Measurements from ENCODE around the gene NHLH1.

The NHLH1 gene

GRCh38 chr1:160354388-160354985, 12.4 kb upstream of the NHLH1 start:
- DNase-seq (ENCODE audit: low spot score) = no peak
- in situ Hi-C loops (cut with MboI; ENCODE audit: low pct_unique_long_range_greater_than_20kb, low sequenced_read_pairs, unreplicated experiment) = no loop called here
- peak; percentile 54 for TF ChIP-seq CTCF (IDR thresholded peaks at IDR 0.05; ENCODE audit: extremely low read depth, insufficient read depth, missing control alignments)

DNA sequence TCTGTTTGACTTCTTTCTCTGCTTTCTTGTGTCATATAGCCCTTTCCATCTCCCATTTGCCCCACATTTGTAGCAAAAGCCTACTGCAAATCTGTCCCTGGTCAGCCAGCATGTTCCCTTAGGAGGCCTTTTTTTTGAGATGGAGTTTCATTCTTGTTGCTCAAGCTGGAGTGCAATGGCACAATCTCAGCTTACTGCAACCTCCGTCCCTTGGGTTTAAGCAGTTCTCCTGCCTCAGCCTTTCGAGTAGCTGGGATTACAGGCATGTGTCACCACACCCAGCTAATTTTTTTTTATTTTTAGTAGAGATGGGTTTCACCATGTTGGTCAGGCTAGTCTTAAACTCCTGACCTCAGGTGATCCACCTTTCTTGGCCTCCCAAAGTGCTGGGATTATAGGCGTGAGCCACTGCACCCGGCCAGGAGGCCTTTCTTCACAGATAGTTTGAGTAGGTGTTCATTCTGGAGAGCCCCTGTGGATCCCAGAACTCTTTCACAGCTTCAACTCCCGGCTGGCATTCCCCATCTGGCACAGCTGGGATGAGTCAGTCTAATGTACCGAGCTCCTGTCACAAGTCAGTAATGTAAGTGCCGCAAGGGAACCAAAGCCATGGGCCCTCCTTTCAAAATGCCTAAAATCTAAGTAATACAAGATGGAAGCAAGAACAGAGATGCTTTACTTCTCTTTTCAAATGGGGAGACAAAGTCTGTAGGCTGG, 9.4 kb upstream of the NHLH1 start:
- in situ Hi-C loops (cut with MboI; ENCODE audit: low pct_unique_long_range_greater_than_20kb, low sequenced_read_pairs, unreplicated experiment) = no loop called here
- no peak for DNase-seq (ENCODE audit: low spot score)
- no peak for TF ChIP-seq CTCF (IDR thresholded peaks at IDR 0.05; ENCODE audit: extremely low read depth, insufficient read depth, missing control alignments)

- DNase-seq (ENCODE audit: low spot score) = no peak
- in situ Hi-C loops (cut with MboI; ENCODE audit: low pct_unique_long_range_greater_than_20kb, low sequenced_read_pairs, unreplicated experiment) = no loop called here
- no peak for TF ChIP-seq CTCF (IDR thresholded peaks at IDR 0.05; ENCODE audit: extremely low read depth, insufficient read depth, missing control alignments)
These were observed 8.8 kb upstream of the NHLH1 start for GRCh38 chr1:160358073-160358472.

GRCh38 chr1:160359559-160360226, 7.2 kb upstream of the NHLH1 start:
- in situ Hi-C loops (cut with MboI; ENCODE audit: low pct_unique_long_range_greater_than_20kb, low sequenced_read_pairs, unreplicated experiment) = no loop called here
- no peak for TF ChIP-seq CTCF (IDR thresholded peaks at IDR 0.05; ENCODE audit: extremely low read depth, insufficient read depth, missing control alignments)
- no peak for DNase-seq (ENCODE audit: low spot score)

GRCh38 chr1:160360227-160360695, 6.6 kb upstream of the NHLH1 start:
- no peak for TF ChIP-seq CTCF (IDR thresholded peaks at IDR 0.05; ENCODE audit: extremely low read depth, insufficient read depth, missing control alignments)
- in situ Hi-C loops (cut with MboI; ENCODE audit: low pct_unique_long_range_greater_than_20kb, low sequenced_read_pairs, unreplicated experiment) = no loop called here
- no peak for DNase-seq (ENCODE audit: low spot score)

GRCh38 chr1:160361199-160361598, 5.7 kb upstream of the NHLH1 start:
- no peak for TF ChIP-seq CTCF (IDR thresholded peaks at IDR 0.05; ENCODE audit: extremely low read depth, insufficient read depth, missing control alignments)
- in situ Hi-C loops (cut with MboI; ENCODE audit: low pct_unique_long_range_greater_than_20kb, low sequenced_read_pairs, unreplicated experiment) = no loop called here
- DNase-seq (ENCODE audit: low spot score) = no peak
